Astrocyte (in vitro differentiated cells and primary cell): ENCODE measurements around the gene RNF167. TPM values are rescaled to one million over a fixed set of nuclear protein-coding genes. Genes with fewer than 3 reads are reported as not detected.
A peak's percentile ranks its signal among the peaks of the same experiment; 100 is the strongest.

Source experiments
- DNase-seq: peaks from one replicate; pipeline ENCODE4 v3.0.0-alpha.2; 2010; ENCODE audit warnings: low read depth
- FAIRE-seq: peaks from 2 replicates; lab custom pipeline; 2011; peaks lifted over from hg19 to GRCh38; lab: Jason Lieb, UNC
- H2AFZ ChIP-seq: 2 replicates; pipeline ENCODE4 v1.6.0; 2012; ENCODE audit warnings: low read depth, low read length, inconsistent platforms
- H3K27ac ChIP-seq: 2 replicates; pipeline ENCODE4 v1.5.1; 2011; ENCODE audit warnings: low read depth, low read length, inconsistent platforms
- H3K27me3 ChIP-seq: 2 replicates; pipeline ENCODE4 v1.6.0; 2011; ENCODE audit warnings: low read length, inconsistent platforms; ENCODE audit not compliant: insufficient read depth
- H3K36me3 ChIP-seq: 2 replicates; pipeline ENCODE4 v1.5.1; 2011; ENCODE audit warnings: low read length, inconsistent platforms; ENCODE audit not compliant: insufficient read depth
- H3K4me1 ChIP-seq: 2 replicates; pipeline ENCODE4 v1.5.1; 2011; ENCODE audit warnings: low read length, inconsistent platforms; ENCODE audit not compliant: insufficient read depth
- H3K4me2 ChIP-seq: 2 replicates; pipeline ENCODE4 v1.6.0; 2012; ENCODE audit warnings: low read length, inconsistent platforms
- H3K4me3 ChIP-seq: 2 replicates; pipeline ENCODE4 v1.5.1; 2011; ENCODE audit warnings: low read depth, mild to moderate bottlenecking, low read length, inconsistent platforms; ENCODE audit not compliant: insufficient read depth
- H3K79me2 ChIP-seq: 2 replicates; pipeline ENCODE4 v1.6.0; 2012; ENCODE audit warnings: mild to moderate bottlenecking, low read length, inconsistent platforms; ENCODE audit not compliant: insufficient read depth
- H3K9ac ChIP-seq: 2 replicates; pipeline ENCODE4 v1.6.0; 2012; ENCODE audit warnings: mild to moderate bottlenecking, low read length, inconsistent platforms
- H3K9me3 ChIP-seq: 2 replicates; pipeline ENCODE4 v1.5.1; 2012; ENCODE audit warnings: low read depth, mild to moderate bottlenecking, low read length, inconsistent platforms; ENCODE audit not compliant: insufficient read depth
- H4K20me1 ChIP-seq: 2 replicates; pipeline ENCODE4 v1.6.0; 2012; ENCODE audit warnings: low read length, inconsistent platforms; ENCODE audit not compliant: insufficient read depth
- H3K27ac Mint-ChIP-seq: one replicate; pipeline ENCODE4 v1.8.0; 2021; ENCODE audit warnings: mild to moderate bottlenecking, mixed read lengths; ENCODE audit not compliant: unreplicated experiment
- H3K27me3 Mint-ChIP-seq: one replicate; pipeline ENCODE4 v1.8.0; 2021; ENCODE audit warnings: low read depth, mixed read lengths; ENCODE audit not compliant: unreplicated experiment
- H3K36me3 Mint-ChIP-seq: one replicate; pipeline ENCODE4 v1.8.0; 2021; ENCODE audit warnings: low read depth, mixed read lengths; ENCODE audit not compliant: unreplicated experiment
- H3K4me1 Mint-ChIP-seq: one replicate; pipeline ENCODE4 v1.8.0; 2021; ENCODE audit warnings: low read depth, mixed read lengths; ENCODE audit not compliant: unreplicated experiment
- H3K4me3 Mint-ChIP-seq: one replicate; pipeline ENCODE4 v1.8.0; 2021; ENCODE audit warnings: mild to moderate bottlenecking, moderate library complexity, mixed read lengths; ENCODE audit not compliant: unreplicated experiment
- H3K9me3 Mint-ChIP-seq: one replicate; pipeline ENCODE4 v1.8.0; 2021; ENCODE audit warnings: mild to moderate bottlenecking, mixed read lengths; ENCODE audit not compliant: unreplicated experiment
- EZH2 ChIP-seq: IDR thresholded peaks from 2 replicates; pipeline ENCODE4 v1.6.1; 2012; ENCODE audit warnings: mild to moderate bottlenecking, low read length, inconsistent platforms; ENCODE audit not compliant: insufficient read depth
- total RNA-seq: library from RNA; stranded (reverse); gene quantifications from 2 replicates; pipeline ENCODE4 v1.2.1, GENCODE V29; 2021
- TF ChIP-seq, protein P1 (sequence below): IDR thresholded peaks from 2 replicates; pipeline ENCODE4 v1.5.1; 2011; ENCODE audit warnings: low read depth, mild to moderate bottlenecking, inconsistent platforms, low read length, moderate library complexity; ENCODE audit not compliant: insufficient read depth

The RNF167 gene
- total RNA-seq, 1 donor from 2014 or later = 89.7 TPM

GRCh38 chr17:4953451-4953961 lies 13.4 kb downstream of the RNF167 start:
- H3K27me3 Mint-ChIP-seq = no peaks in the 10 kb centered on the region

DNA sequence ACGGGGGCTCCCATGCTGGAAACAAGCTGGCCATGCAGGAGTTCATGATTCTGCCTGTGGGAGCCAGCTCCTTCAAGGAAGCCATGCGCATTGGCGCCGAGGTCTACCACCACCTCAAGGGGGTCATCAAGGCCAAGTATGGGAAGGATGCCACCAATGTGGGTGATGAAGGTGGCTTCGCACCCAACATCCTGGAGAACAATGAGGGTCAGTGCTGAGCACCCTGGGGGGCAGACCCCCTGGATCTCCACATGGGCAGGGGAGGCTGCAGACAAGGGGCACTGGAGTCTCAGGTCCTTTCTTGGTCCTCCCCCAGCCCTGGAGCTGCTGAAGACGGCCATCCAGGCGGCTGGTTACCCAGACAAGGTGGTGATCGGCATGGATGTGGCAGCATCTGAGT lies 15.0 kb downstream of the RNF167 start:
- peaks cover 28% of the 10 kb centered on the region for H3K4me1 Mint-ChIP-seq
- no peaks in the 10 kb centered on the region for H3K9me3 ChIP-seq
- H3K4me2 ChIP-seq = no peak overlapping the region
- H3K27me3 ChIP-seq = no peaks in the 10 kb centered on the region
- H3K79me2 ChIP-seq = no peaks in the 10 kb centered on the region
- H3K27me3 Mint-ChIP-seq = no peaks in the 10 kb centered on the region
- H3K4me3 ChIP-seq = no peak overlapping the region
- H3K9me3 Mint-ChIP-seq = no peaks in the 10 kb centered on the region
- no peak overlapping the region for H3K9ac ChIP-seq
- peak overlapping the region; percentile 64 for H3K4me3 Mint-ChIP-seq
- H2AFZ ChIP-seq = no peak overlapping the region
- TF ChIP-seq EZH2 = no peak
- TF ChIP-seq, protein P1, sequence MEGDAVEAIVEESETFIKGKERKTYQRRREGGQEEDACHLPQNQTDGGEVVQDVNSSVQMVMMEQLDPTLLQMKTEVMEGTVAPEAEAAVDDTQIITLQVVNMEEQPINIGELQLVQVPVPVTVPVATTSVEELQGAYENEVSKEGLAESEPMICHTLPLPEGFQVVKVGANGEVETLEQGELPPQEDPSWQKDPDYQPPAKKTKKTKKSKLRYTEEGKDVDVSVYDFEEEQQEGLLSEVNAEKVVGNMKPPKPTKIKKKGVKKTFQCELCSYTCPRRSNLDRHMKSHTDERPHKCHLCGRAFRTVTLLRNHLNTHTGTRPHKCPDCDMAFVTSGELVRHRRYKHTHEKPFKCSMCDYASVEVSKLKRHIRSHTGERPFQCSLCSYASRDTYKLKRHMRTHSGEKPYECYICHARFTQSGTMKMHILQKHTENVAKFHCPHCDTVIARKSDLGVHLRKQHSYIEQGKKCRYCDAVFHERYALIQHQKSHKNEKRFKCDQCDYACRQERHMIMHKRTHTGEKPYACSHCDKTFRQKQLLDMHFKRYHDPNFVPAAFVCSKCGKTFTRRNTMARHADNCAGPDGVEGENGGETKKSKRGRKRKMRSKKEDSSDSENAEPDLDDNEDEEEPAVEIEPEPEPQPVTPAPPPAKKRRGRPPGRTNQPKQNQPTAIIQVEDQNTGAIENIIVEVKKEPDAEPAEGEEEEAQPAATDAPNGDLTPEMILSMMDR = no peak
- DNase-seq (no peak), FAIRE-seq (no peak)
- no peaks in the 10 kb centered on the region for H4K20me1 ChIP-seq
- H3K36me3 ChIP-seq = no peaks in the 10 kb centered on the region
- H3K4me1 ChIP-seq = peaks cover 21% of the 10 kb centered on the region
- no peak overlapping the region for H3K27ac Mint-ChIP-seq
- peaks cover 17% of the 10 kb centered on the region for H3K36me3 Mint-ChIP-seq
- no peak overlapping the region for H3K27ac ChIP-seq

More at GRCh38 chr17:4953451-4953961, 13.4 kb downstream of the RNF167 start:
- Histone ChIP-seq H4K20me1 (peaks cover 3% of the 10 kb centered on the region), H3K4me2 (peak overlapping the region; percentile 60), H3K27me3 (no peaks in the 10 kb centered on the region), H3K79me2 (no peaks in the 10 kb centered on the region), H3K4me1 (peaks cover 22% of the 10 kb centered on the region), H3K27ac (no peak overlapping the region), H3K9me3 (no peaks in the 10 kb centered on the region), H3K9ac (peak overlapping the region; percentile 17), H3K4me3 (no peak overlapping the region), H2AFZ (no peak overlapping the region), H3K36me3 (no peaks in the 10 kb centered on the region)
- FAIRE-seq (peak; percentile 76), DNase-seq (peak; percentile 60)
- Mint-ChIP-seq H3K36me3 (peaks cover 9% of the 10 kb centered on the region), H3K4me1 (peaks cover 28% of the 10 kb centered on the region), H3K4me3 (peak overlapping the region; percentile 31), H3K27ac (peak overlapping the region; percentile 78), H3K9me3 (no peaks in the 10 kb centered on the region)
- TF ChIP-seq, protein P1 = no peak
- no peak for TF ChIP-seq EZH2

- H3K4me3 Mint-ChIP-seq = no peak overlapping the region
- FAIRE-seq = no peak
Measured at GRCh38 chr17:4956493-4957061, 16.5 kb downstream of the RNF167 start.

More at GRCh38 chr17:4956493-4957061, 16.5 kb downstream of the RNF167 start:
- Mint-ChIP-seq H3K9me3 (no peaks in the 10 kb centered on the region), H3K27me3 (no peaks in the 10 kb centered on the region), H3K27ac (no peak overlapping the region), H3K4me1 (peaks cover 20% of the 10 kb centered on the region), H3K36me3 (peaks cover 22% of the 10 kb centered on the region)
- H3K27me3 ChIP-seq = no peaks in the 10 kb centered on the region
- no peak for DNase-seq
- H3K9ac ChIP-seq = no peak overlapping the region
- no peak overlapping the region for H3K4me2 ChIP-seq
- H3K4me1 ChIP-seq = peaks cover 14% of the 10 kb centered on the region
- peaks cover 5% of the 10 kb centered on the region for H3K36me3 ChIP-seq
- no peaks in the 10 kb centered on the region for H3K79me2 ChIP-seq
- TF ChIP-seq EZH2 = no peak
- TF ChIP-seq, protein P1 = peak; percentile 2
- no peak overlapping the region for H3K4me3 ChIP-seq
- H3K9me3 ChIP-seq = no peaks in the 10 kb centered on the region
- no peak overlapping the region for H2AFZ ChIP-seq
- H4K20me1 ChIP-seq = no peaks in the 10 kb centered on the region
- H3K27ac ChIP-seq = no peak overlapping the region
